ENCODE measurements around the gene KRTAP8-1.

The KRTAP8-1 gene, protein sequence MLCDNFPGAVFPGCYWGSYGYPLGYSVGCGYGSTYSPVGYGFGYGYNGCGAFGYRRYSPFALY

DNA sequence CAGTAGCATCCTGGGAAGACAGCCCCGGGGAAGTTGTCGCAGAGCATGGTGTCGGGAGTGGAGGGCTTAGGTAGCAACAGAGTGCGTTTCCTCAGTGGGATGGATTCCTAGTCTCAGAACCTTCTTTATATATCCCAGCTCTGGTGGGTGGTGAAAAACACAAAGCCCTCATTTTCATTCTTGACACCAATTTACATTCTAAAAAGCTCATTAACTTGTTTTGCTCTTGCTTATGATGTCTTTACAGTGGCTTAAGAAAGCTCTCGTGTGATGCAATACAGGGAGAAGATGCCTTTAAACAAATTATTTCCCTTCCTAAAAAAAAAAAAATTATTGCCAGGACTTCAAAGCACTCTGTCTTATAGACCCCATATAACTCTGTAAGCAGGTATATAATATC is at the start of gene KRTAP8-1:
KRTAP8-1 (minus strand) TSS at position 101 of the 400 bp plus-strand sequence; CDS start at position 47, 54 bp downstream.
- DNase-seq = no peak

- DNase-seq = no peak
Measured at GRCh38 chr21:30847627-30848500, 34.8 kb upstream of the KRTAP8-1 start.

DNA sequence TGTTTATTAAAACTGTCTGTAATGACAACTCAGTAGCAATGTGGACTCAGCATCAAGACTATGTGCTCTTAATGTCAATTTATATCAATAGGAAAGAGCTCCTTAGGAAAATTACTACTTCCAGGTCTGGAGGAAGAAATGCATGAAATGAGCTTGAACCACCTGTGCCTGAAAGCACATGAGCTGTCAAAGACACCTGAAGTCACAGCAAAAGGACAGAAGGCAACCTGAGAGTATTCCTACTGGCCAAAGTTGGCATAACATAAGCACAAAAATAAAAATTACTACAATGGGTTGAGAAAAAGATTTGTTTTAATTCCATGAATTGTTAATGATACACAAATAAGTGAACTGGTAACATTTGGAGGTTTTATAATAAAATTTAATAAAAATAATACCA is 29.9 kb upstream of the KRTAP8-1 start:
- DNase-seq = no peak

- peak; percentile 0 for DNase-seq
Measured at GRCh38 chr21:30839304-30839703, 26.2 kb upstream of the KRTAP8-1 start.

- DNase-seq = no peak
Measured at GRCh38 chr21:30838536-30838935, 25.5 kb upstream of the KRTAP8-1 start.

- DNase-seq = peak; percentile 48
Measured at GRCh38 chr21:30831194-30831765, 18.2 kb upstream of the KRTAP8-1 start.

GRCh38 chr21:30829659-30830058 is 16.6 kb upstream of the KRTAP8-1 start, which contains the start of gene KRTAP7-1:
Gene KRTAP7-1 (minus strand): TSS chr21:30829759. CDS start chr21:30829698, 61 bp downstream.
- DNase-seq = no peak

- DNase-seq = no peak
Measured at GRCh38 chr21:30818837-30819610, 6.0 kb upstream of the KRTAP8-1 start.

GRCh38 chr21:30800605-30801004 is 12.5 kb downstream of the KRTAP8-1 start:
- DNase-seq = no peak

GRCh38 chr21:30793581-30794314 is 19.3 kb downstream of the KRTAP8-1 start:
- no peak for DNase-seq

DNA sequence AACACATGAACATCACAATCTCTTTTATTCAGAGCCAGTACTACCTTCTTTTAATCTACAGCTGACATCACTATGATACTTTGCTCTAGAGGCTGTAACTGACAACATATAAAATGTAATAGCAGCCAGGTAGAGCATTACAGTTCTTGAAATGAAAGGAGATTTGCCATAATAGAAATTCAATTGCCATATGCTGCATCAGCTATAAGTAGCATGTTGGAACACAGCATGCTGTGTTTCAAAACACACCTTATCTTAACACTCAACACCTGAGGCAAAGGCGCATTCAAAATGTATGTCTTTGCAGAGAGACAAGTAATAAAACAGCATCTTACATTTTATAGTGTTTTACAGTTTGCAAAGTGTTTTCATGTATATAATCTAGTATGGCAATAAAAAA is 33.8 kb downstream of the KRTAP8-1 start:
- DNase-seq = no peak

DNA sequence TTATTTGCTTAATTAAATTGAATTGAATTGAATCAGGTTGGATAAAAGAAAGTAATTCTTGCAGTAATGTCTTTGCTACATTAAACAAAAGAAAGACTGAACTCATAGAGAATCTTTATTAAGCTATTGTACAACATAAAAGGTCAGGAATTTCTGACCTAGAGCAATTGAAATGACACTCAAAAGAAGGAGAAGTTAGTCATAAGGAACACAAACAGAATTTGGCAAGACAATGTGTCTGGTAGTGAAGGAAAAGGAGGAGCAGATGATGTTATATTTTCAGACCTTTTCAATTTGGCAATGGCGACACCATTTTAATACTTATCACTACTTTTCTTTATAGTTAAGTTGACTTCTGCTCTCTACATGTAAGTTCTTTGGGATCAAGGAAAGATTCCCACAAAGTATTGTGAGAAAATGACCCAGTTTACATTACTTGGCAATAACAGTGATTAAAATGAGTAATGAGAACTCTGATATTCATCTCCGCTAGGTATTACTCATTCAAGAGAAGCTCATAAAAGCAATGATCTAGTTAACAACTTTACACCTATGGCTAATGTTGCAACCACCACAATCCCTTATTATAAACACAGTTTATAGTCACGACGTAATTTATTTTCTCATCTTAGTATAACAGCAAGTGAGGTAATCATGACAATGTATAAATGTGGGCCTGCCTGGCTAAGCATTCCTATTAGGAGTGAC is 43.2 kb downstream of the KRTAP8-1 start:
- no peak for DNase-seq
